ENCODE results near the gene INPPL1.

INPPL1 gene

DNA sequence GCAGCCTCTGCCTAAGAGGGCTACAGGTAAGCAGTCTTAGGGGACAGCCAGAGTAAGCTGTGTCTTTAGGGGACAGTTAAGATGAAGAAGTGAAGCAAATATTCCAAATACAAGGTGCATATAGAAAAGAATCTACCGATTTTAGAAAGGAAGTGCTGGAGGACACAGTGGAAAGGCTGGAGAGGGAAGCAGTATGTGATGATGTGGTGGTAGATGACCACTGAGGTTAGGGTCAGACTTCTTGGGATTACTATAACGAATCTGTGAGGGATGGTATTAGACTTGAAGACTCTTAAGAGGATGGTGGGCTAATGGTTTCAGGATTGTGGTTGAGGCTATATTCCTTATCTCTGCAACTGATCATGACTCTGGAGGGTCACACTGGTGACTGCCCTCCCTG is 59.4 kb downstream of the INPPL1 start:
- no peak for DNase-seq (ENCODE audit: low read depth, low spot score)

DNA sequence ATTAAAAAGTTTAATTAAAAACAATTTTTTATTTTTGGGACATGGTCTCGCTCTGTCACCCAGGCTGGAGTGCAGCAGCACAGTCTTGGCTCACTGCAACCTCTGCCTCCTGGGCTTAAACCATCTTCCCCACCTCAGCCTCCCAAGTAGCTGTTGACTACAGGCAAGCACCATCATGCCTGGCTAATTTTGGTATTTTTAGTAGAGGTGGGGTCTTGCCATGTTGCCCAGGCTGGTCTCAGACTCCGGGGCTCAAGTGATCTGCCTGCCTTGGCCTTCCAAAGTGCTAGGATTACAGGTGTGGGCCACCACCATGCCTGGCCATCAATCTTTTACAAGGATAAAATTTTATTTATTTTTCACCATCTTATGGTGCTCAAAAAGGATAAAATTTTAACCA is 62.7 kb downstream of the INPPL1 start:
- no peak for DNase-seq (ENCODE audit: low read depth, low spot score)

Measured in iPS DF 19.7 (cell line).